Cardiac muscle cell (in vitro differentiated cells and primary cell): ENCODE data around the gene IZUMO4. TPM values are rescaled to one million over a fixed set of nuclear protein-coding genes. Genes with fewer than 3 reads are reported as not detected.

ENCODE experiments used
- DNase-seq, 2 donors: peaks; one replicate each; pipeline versions ENCODE4 v3.0.0 to v3.0.0-alpha.2; 2010 to 2017; ENCODE audit warnings: low read depth in 1 of 2, low spot score in 1 of 2
- H3K27ac ChIP-seq: fragments of 200-600 bp; sonication (generic); 2 replicates; pipeline ENCODE4 v1.5.1; 2016
- H3K27me3 ChIP-seq: fragments of 200-600 bp; sonication (generic); 2 replicates; pipeline ENCODE4 v1.6.0; 2016; ENCODE audit warnings: control low read depth
- H3K36me3 ChIP-seq: fragments of 200-600 bp; sonication (generic); 2 replicates; pipeline ENCODE4 v1.5.1; 2016; ENCODE audit warnings: control low read depth
- H3K4me1 ChIP-seq: fragments of 200-600 bp; sonication (generic); 2 replicates; pipeline ENCODE4 v1.8.1; 2017; ENCODE audit warnings: low read depth, mild to moderate bottlenecking, mixed run types
- H3K4me3 ChIP-seq: fragments of 200-600 bp; sonication (generic); 2 replicates; pipeline ENCODE4 v1.5.1; 2016; ENCODE audit warnings: mild to moderate bottlenecking
- H3K9me3 ChIP-seq: fragments of 200-600 bp; sonication (generic); 2 replicates; pipeline ENCODE4 v1.5.1; 2017; ENCODE audit warnings: low read depth, mild to moderate bottlenecking, control low read depth
- polyA plus RNA-seq: library from polyadenylated mRNA; unstranded; fragments of >200 nt; fragmentation: Nextera tagmentation; extraction: Ambion mirVana; gene quantifications from 2 replicates; pipeline ENCODE4 v1.2.1, GENCODE V29; 2016
- total RNA-seq: library from RNA; depleted of rRNA; stranded (reverse); fragments of >200 nt; gene quantifications from 2 replicates; pipeline ENCODE4 v1.2.3, GENCODE V29; 2016
- TF ChIP-seq, protein P1 (sequence below): IDR thresholded peaks from 2 replicates; pipeline ENCODE4 v1.5.1; 2012; ENCODE audit warnings: low read depth, mild to moderate bottlenecking, low read length

The IZUMO4 gene
- total and polyA plus RNA-seq, 2 experiments from 2014 or later, result 2.6 to 10.5 TPM

DNA sequence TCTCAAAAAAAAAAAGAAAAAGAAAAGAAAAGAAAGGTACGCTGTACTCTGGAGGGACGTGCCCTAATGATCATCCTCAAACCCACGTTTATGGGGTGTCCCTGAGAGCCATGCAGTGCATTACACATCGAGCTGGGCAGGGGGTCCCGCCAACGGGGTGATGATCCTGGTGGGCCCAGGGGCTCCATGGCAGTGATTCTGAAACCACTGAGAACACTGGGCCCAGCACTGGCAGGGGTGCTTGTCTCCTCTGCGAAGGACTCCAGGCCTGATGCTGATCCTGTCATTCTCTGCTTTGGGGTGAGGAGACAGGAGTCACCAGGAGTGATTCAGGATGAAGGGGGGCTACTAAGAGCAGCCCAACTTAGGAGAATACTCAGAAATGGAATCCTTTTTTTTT is 19.3 kb upstream of the IZUMO4 start:
- H3K9me3 ChIP-seq, result no peaks in the 10 kb centered on the region
- TF ChIP-seq, protein P1, sequence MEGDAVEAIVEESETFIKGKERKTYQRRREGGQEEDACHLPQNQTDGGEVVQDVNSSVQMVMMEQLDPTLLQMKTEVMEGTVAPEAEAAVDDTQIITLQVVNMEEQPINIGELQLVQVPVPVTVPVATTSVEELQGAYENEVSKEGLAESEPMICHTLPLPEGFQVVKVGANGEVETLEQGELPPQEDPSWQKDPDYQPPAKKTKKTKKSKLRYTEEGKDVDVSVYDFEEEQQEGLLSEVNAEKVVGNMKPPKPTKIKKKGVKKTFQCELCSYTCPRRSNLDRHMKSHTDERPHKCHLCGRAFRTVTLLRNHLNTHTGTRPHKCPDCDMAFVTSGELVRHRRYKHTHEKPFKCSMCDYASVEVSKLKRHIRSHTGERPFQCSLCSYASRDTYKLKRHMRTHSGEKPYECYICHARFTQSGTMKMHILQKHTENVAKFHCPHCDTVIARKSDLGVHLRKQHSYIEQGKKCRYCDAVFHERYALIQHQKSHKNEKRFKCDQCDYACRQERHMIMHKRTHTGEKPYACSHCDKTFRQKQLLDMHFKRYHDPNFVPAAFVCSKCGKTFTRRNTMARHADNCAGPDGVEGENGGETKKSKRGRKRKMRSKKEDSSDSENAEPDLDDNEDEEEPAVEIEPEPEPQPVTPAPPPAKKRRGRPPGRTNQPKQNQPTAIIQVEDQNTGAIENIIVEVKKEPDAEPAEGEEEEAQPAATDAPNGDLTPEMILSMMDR, result no peak
- no peak overlapping the region for H3K27ac ChIP-seq
- no peak overlapping the region for H3K4me3 ChIP-seq
- H3K4me1 ChIP-seq, result no peaks in the 10 kb centered on the region
- H3K36me3 ChIP-seq, result peaks cover 13% of the 10 kb centered on the region
- no peaks in the 10 kb centered on the region for H3K27me3 ChIP-seq
- DNase-seq, result no peak

DNA sequence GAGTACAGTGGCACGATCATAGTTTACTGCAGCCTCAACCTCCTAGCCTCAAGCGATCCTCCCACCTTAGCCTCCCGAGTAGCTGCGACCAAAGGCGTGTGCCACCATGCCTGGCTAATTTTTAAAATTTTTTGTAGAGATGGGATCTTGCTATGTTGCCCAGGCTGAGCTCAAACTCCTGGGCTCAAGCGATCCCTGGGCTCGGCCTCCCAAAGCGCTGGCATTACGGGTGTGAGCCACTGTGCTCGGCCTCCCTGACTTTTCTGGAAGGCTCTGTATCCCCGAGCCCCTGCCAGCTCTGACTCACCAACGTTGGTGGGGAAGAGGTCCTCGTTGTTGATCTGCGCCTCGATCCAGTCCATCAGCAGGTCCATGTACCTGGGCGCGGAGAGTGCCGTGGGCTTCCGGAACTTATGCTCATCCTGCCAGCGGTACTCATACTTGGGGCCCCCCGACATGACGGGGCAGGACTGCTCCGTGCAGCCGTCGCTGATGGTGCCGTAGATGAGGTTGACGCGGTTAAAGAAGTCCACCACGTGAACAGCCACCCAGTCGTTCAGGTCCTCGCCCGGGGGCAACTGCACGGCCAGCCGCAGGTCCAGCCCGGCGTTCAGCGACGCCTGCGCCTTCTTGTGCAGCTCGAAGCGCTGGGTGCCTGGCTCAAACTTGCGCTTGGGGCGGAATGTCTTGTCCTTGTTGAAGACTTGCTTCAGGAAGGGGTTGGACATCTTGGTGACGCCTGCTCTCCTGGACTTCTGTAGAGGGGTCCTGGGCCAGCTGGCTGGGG is 18.7 kb upstream of the IZUMO4 start:
- Histone ChIP-seq H3K36me3 (peaks cover 8% of the 10 kb centered on the region), H3K27ac (no peak overlapping the region), H3K4me3 (no peak overlapping the region), H3K4me1 (no peaks in the 10 kb centered on the region), H3K9me3 (no peaks in the 10 kb centered on the region), H3K27me3 (no peaks in the 10 kb centered on the region)
- TF ChIP-seq, protein P1, result no peak
- no peak for DNase-seq

DNA sequence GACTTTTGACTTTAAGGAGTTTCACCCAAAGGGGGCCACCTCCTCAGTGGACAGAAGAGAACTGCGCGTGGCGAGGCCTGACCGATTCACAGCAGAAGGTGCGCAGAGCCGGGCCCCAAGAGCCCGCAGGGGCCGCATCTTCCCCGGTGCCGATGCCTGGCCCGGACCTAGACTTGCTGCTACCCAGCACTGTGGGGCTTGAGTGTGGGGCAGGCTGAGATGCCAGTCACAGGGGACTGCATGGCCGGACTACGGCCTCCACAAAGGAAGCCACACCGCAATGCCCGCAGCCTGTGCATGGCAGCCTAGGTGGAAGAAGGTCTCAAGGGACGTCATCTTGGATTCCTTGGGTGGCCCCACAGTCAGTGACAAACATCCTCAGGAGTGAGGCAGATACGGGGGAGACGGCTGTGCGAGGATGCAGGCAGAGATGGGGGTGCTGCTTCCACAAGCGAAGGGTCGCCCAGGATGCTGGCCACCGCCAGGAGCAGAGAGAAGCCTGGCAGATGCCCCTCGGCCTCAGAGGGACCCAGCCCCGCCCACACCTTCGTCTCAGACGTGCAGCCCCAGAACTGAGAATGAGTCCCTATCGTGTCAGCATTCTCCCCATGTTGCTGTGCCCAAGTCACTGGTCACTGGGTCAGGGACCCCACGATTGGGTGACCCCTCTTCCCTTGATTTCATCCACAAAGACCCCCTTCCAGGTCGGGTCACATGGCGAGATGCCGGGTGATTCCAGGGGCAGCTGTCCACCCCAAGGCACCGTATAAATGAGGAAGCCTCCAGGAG is 17.4 kb upstream of the IZUMO4 start:
- TF ChIP-seq, protein P1, result no peak
- Histone ChIP-seq H3K36me3 (peaks cover 7% of the 10 kb centered on the region), H3K4me1 (no peaks in the 10 kb centered on the region)

DNA sequence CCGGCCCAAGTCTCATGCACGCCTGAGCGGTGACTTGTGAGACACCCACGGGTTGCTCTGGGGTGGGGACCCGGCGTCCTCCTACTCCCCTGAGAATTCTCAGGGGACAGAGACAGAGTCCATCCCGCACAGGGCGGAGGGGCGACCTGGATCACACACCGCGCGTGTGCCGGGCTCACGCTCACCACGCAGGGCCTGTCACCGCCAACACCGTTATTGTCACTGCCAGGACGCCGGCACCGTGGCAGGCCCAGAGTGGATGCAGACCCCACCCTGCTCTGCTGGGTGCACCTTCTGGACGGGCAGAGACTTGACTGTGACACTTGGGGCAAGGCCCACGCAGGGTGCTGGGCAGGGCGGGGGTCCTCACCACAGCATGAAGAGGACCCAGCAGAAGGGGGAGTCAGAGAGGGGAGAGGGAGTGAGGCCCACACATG is 16.8 kb upstream of the IZUMO4 start:
- no peak for DNase-seq
- TF ChIP-seq, protein P1, result no peak
- H3K9me3 ChIP-seq, result no peaks in the 10 kb centered on the region
- peaks cover 7% of the 10 kb centered on the region for H3K36me3 ChIP-seq
- no peaks in the 10 kb centered on the region for H3K4me1 ChIP-seq
- no peaks in the 10 kb centered on the region for H3K27me3 ChIP-seq
- H3K4me3 ChIP-seq, result no peak overlapping the region
- H3K27ac ChIP-seq, result no peak overlapping the region

More for the DNA sequence above, 17.4 kb upstream of the IZUMO4 start:
- no peak overlapping the region for H3K4me3 ChIP-seq
- no peaks in the 10 kb centered on the region for H3K27me3 ChIP-seq
- no peak overlapping the region for H3K27ac ChIP-seq
- DNase-seq, result no peak
- H3K9me3 ChIP-seq, result no peaks in the 10 kb centered on the region

DNA sequence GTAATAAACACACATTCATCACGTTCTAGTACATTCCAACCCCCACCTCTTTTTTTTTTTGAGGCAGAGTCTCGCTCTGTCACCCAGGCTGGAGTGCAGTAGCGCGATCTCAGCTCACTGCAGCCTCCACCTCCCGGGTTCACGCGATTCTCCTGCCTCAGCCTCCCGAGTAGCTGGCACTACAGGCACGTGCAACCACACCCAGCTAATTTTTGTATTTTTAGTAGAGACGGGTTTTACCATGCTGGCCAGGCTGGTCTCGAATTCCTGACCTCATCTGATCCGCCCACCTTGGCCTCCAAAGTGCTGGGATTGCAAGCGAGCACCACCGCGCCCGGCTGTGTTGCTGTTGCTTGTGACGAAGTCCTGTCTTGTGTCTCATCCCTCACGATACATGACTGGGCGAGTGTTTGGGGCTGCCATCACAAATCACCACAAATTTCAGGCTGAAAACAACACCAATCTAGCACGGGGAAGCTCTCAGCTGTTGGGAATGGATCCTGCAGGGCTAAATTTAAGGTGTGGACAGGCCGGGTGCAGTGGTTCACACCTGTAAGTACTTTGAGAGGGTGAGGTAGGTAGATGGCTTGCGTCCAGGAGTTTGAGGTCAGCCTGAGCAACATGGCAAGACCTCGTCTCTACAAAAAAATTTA is 16.3 kb upstream of the IZUMO4 start:
- Histone ChIP-seq H3K27ac (no peak overlapping the region), H3K4me1 (no peaks in the 10 kb centered on the region), H3K27me3 (no peaks in the 10 kb centered on the region), H3K9me3 (no peaks in the 10 kb centered on the region), H3K4me3 (no peak overlapping the region), H3K36me3 (peaks cover 7% of the 10 kb centered on the region)
- TF ChIP-seq, protein P1, result no peak
- DNase-seq, result no peak
